GM19463 (cell line): ENCODE results near the gene ITGA2B.
"Not testable (repeated sequence)": the region's sequence is repeated elsewhere in the genome, so short reads cannot be mapped to it uniquely, and the experiment has no call there.

Experiments
- ATAC-seq: cut with Tn5 transposase; IDR thresholded peaks from one replicate; pipeline ENCODE4 v1.9.1; 2021; ENCODE audit warnings: mild to moderate bottlenecking, moderate library complexity; ENCODE audit not compliant: unreplicated experiment

The ITGA2B gene

GRCh38 chr17:44353672-44354331 is 35.6 kb downstream of the ITGA2B start:
- no peak for ATAC-seq

GRCh38 chr17:44352828-44353671 is 36.4 kb downstream of the ITGA2B start:
- no peak for ATAC-seq

GRCh38 chr17:44351961-44352827 is 37.3 kb downstream of the ITGA2B start:
- ATAC-seq: no peak

- ATAC-seq: no peak
Observed at GRCh38 chr17:44351464-44351863, 38.0 kb downstream of the ITGA2B start.

- ATAC-seq: no peak
Observed at GRCh38 chr17:44350733-44351226, 38.7 kb downstream of the ITGA2B start.

GRCh38 chr17:44349553-44350070 is 39.8 kb downstream of the ITGA2B start:
- ATAC-seq: no peak

GRCh38 chr17:44348988-44349364 is 40.5 kb downstream of the ITGA2B start:
- ATAC-seq: no peak

GRCh38 chr17:44348234-44348987 is 41.0 kb downstream of the ITGA2B start:
- ATAC-seq: no peak

- ATAC-seq: not testable (repeated sequence)
Observed at GRCh38 chr17:44347206-44348055, 42.0 kb downstream of the ITGA2B start.

GRCh38 chr17:44346064-44346844 is 43.2 kb downstream of the ITGA2B start:
- ATAC-seq: no peak

- no peak for ATAC-seq
Observed at GRCh38 chr17:44345454-44346026, 43.9 kb downstream of the ITGA2B start.

- ATAC-seq: peak; percentile 71
Observed at GRCh38 chr17:44344939-44345453, 44.5 kb downstream of the ITGA2B start, which contains the start of gene GRN. TSS of gene GRN (plus strand) at chr17:44345302. CDS start at chr17:44349165, 3,863 bp downstream.

- no peak for ATAC-seq
Observed at GRCh38 chr17:44343510-44344209, 45.8 kb downstream of the ITGA2B start.

- ATAC-seq: not testable (repeated sequence)
Observed at GRCh38 chr17:44340553-44340952, 48.9 kb downstream of the ITGA2B start.

GRCh38 chr17:44338702-44339101 is 50.7 kb downstream of the ITGA2B start:
- ATAC-seq: no peak

GRCh38 chr17:44335968-44336367 is 53.5 kb downstream of the ITGA2B start:
- no peak for ATAC-seq

GRCh38 chr17:44335564-44335963 is 53.9 kb downstream of the ITGA2B start:
- ATAC-seq: no peak
